CD4-positive, alpha-beta T cell (primary cell): ENCODE measurements around the gene PDE4C. TPM values are rescaled to one million over a fixed set of nuclear protein-coding genes. Genes with fewer than 3 reads are reported as not detected.

Experiments
- ATAC-seq: fragments of 200-7000 bp; cut with Tn5 transposase; one replicate; pipeline ENCODE4 v1.10.0; 2022; ENCODE audit warnings: mild to moderate bottlenecking; ENCODE audit not compliant: poor library complexity
- CTCF ChIA-PET: fragments of 350-600 bp; sonication (Branson Sonifier 250); formaldehyde crosslinking; loops from one replicate; lab custom pipeline; 2021; ENCODE audit warnings: antibody characterized with exemption, inconsistent platforms; lab: Charles Lee
- POLR2A ChIA-PET: fragments of 350-600 bp; sonication (Branson Sonifier 250); formaldehyde crosslinking; loops from one replicate; lab custom pipeline; 2021; ENCODE audit warnings: antibody characterized with exemption, inconsistent platforms; lab: Charles Lee
- DNase-seq, 14 experiments: peaks; one replicate each; pipeline ENCODE4 v3.0.0-alpha.2; 2013 to 2020; ENCODE audit warnings: mixed read lengths in 2 of 14
- H3K27ac ChIP-seq, 2 donors: one replicate each; pipeline versions ENCODE4 v1.5.1 to v1.7.0; 2013; ENCODE audit warnings: low read length in 2 of 2, low read depth in 1 of 2, mild to moderate bottlenecking in 1 of 2
- H3K27me3 ChIP-seq, 2 experiments: 1 replicate in 1 of 2; 2 replicates in 1 of 2; pipeline versions ENCODE4 v1.6.1 to v1.7.0; 2013; ENCODE audit warnings: low read length in 2 of 2, control low read depth in 1 of 2, mild to moderate bottlenecking in 1 of 2, moderate library complexity in 1 of 2; ENCODE audit not compliant: insufficient read depth in 2 of 2, control insufficient read depth in 1 of 2
- H3K36me3 ChIP-seq: one replicate; pipeline ENCODE4 v1.6.1; 2013; ENCODE audit warnings: low read length, control low read depth; ENCODE audit not compliant: insufficient read depth
- H3K4me1 ChIP-seq: one replicate; pipeline ENCODE4 v1.6.1; 2013; ENCODE audit warnings: low read length, control low read depth; ENCODE audit not compliant: insufficient read depth
- H3K4me3 ChIP-seq: one replicate; pipeline ENCODE4 v1.5.1; 2013; ENCODE audit warnings: mild to moderate bottlenecking, low read length, moderate library complexity
- H3K9me3 ChIP-seq, 2 experiments: 1 replicate in 1 of 2; 2 replicates in 1 of 2; pipeline versions ENCODE4 v1.6.1 to v1.7.0; 2013; ENCODE audit warnings: low read length in 2 of 2, mild to moderate bottlenecking in 2 of 2, control low read depth in 1 of 2, moderate library complexity in 1 of 2; ENCODE audit not compliant: control insufficient read depth in 1 of 2, insufficient read depth in 1 of 2
- H3K27ac Mint-ChIP-seq: one replicate; pipeline ENCODE4 v1.8.0; 2020; ENCODE audit warnings: mixed read lengths
- H3K27me3 Mint-ChIP-seq: one replicate; pipeline ENCODE4 v1.8.0; 2021; ENCODE audit warnings: mixed read lengths
- H3K36me3 Mint-ChIP-seq: one replicate; pipeline ENCODE4 v1.8.0; 2021; ENCODE audit warnings: low read depth, mixed read lengths
- H3K4me1 Mint-ChIP-seq: one replicate; pipeline ENCODE4 v1.8.0; 2021; ENCODE audit warnings: low read depth, mixed read lengths
- H3K4me3 Mint-ChIP-seq: one replicate; pipeline ENCODE4 v1.8.0; 2020; ENCODE audit warnings: mild to moderate bottlenecking, mixed read lengths
- H3K9me3 Mint-ChIP-seq: one replicate; pipeline ENCODE4 v1.8.0; 2020; ENCODE audit warnings: mixed read lengths
- CTCF ChIP-seq: fragments of 200-600 bp; IDR thresholded peaks from one replicate; pipeline ENCODE4 v1.8.0; 2022; ENCODE audit warnings: antibody characterized with exemption, mild to moderate bottlenecking
- intact Hi-C, 2 experiments: fragments of 100-400 bp; cut with DNase I in 1 of 2; cut with micrococcal nuclease in 1 of 2; formaldehyde crosslinking; loops; one replicate each; pipeline versions ENCODE4 v1.15.1 to v1.9.0; 2023 to 2025; cut with DNase I, micrococcal nuclease
- total RNA-seq, 174 experiments: library from RNA in 2 of 174; stranded (reverse) in 2 of 174; gene quantifications; one replicate each; pipeline ENCODE4 v1.2.3 and lab custom pipeline; 2021 to 2026

The PDE4C gene
- total RNA-seq, 2 experiments from 2014 or later: not detected

DNA sequence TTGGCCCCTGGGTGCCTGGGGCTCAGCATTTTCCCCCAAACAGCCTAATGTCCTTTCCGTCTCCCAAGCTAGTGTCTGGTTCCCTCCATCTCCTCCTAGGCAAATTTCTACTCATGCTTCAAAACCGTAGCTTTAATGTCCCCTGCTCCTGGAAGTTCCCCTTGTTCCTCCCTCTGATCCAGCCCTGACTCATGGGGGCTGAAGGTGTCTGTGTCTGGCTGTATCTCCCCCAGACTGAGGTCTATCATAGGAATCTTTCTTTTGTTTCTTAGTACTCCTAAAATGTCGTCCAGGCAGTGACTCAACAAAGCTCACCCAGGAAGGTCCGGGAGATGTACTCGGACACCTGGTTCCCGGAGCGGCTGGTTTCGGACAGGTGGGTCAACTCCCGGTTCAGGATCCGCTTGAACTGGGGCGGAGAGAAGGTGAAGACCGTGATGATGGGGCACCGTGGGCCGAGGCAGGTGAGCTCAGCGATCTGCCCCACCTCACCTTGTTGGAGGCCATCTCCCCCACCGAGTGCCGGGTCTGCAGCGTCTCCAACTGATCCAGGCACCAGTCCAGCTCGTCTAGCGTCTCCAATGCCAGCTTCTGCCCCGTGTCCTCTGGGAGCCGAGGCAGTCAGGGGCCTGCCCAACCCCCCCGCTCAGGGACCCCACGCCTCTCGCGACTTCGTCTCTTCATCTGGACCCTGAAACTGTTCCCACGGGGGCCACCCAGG lies 6.2 kb downstream of the PDE4C start:
- no peak for TF ChIP-seq CTCF
- Mint-ChIP-seq H3K9me3 (no peaks in the 10 kb centered on the region), H3K4me3 (no peak overlapping the region), H3K27me3 (peaks cover 42% of the 10 kb centered on the region), H3K27ac (no peak overlapping the region), H3K36me3 (no peaks in the 10 kb centered on the region), H3K4me1 (peaks cover 14% of the 10 kb centered on the region)
- no peak overlapping the region for H3K27ac ChIP-seq
- CTCF ChIA-PET: interaction anchor here (1.7 kb wide), 1 partner anchor 168 kb away, joined by 6 read pairs; no protein-coding TSS in a partner anchor
- no peaks in the 10 kb centered on the region for H3K36me3 ChIP-seq
- H3K4me1 ChIP-seq: peaks cover 18% of the 10 kb centered on the region
- peaks cover 22 to 24% of the 10 kb centered on the region in 2 experiments for H3K27me3 ChIP-seq
- H3K9me3 ChIP-seq: peaks cover 0 to 23% of the 10 kb centered on the region in 2 experiments
- POLR2A ChIA-PET: no interaction called here
- ATAC-seq (no peak), DNase-seq (no peak)
- intact Hi-C loops: no loop called here
- no peak overlapping the region for H3K4me3 ChIP-seq

- H3K4me3 Mint-ChIP-seq: no peak overlapping the region
- POLR2A ChIA-PET: no interaction called here
- H3K4me1 ChIP-seq: peaks cover 4% of the 10 kb centered on the region
Measured at GRCh38 chr19:18218600-18218999, 7.6 kb downstream of the PDE4C start.

DNA sequence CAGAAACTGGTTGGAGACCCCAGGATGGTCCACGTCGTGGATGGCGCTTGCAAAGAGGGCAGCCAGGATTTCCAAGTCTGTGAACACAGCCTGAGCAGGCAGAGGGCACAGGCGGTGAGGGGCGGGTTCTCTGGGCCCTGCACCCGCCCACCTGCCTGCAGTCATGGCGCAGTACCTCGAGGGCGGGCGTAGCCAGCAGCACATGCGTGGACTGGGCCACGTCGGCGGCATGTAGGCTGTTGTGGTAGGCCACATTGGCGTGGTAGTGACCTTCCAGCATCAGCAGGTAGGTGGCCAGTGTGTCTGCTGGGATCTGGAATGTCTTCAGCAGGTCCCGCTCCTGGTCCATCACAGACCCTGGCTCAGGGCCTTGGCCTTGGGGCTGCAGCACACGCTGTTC lies 8.1 kb downstream of the PDE4C start:
- intact Hi-C loops: no loop called here
- H3K27me3 Mint-ChIP-seq: peaks cover 25% of the 10 kb centered on the region
- POLR2A ChIA-PET: no interaction called here
- H3K36me3 Mint-ChIP-seq: no peaks in the 10 kb centered on the region
- ATAC-seq (no peak), DNase-seq (no peak)
- CTCF ChIA-PET: no interaction called here
- H3K27ac ChIP-seq: no peak overlapping the region
- peaks cover 6 to 7% of the 10 kb centered on the region in 2 experiments for H3K27me3 ChIP-seq
- H3K36me3 ChIP-seq: no peaks in the 10 kb centered on the region
- no peaks in the 10 kb centered on the region for H3K9me3 Mint-ChIP-seq
- no peak overlapping the region for H3K27ac Mint-ChIP-seq
- peaks cover 0 to 7% of the 10 kb centered on the region in 2 experiments for H3K9me3 ChIP-seq
- H3K4me1 ChIP-seq: peaks cover 4% of the 10 kb centered on the region
- H3K4me3 Mint-ChIP-seq: no peak overlapping the region
- no peaks in the 10 kb centered on the region for H3K4me1 Mint-ChIP-seq
- TF ChIP-seq CTCF: no peak
- no peak overlapping the region for H3K4me3 ChIP-seq

More at GRCh38 chr19:18218600-18218999, 7.6 kb downstream of the PDE4C start:
- H3K27me3 Mint-ChIP-seq: peaks cover 28% of the 10 kb centered on the region
- H3K9me3 ChIP-seq: peaks cover 0 to 8% of the 10 kb centered on the region in 2 experiments
- H3K9me3 Mint-ChIP-seq: no peaks in the 10 kb centered on the region
- H3K27ac ChIP-seq: no peak overlapping the region
- DNase-seq (no peak), ATAC-seq (no peak)
- CTCF ChIA-PET: no interaction called here
- H3K36me3 Mint-ChIP-seq: no peaks in the 10 kb centered on the region
- H3K36me3 ChIP-seq: no peaks in the 10 kb centered on the region
- no peak for TF ChIP-seq CTCF
- H3K27ac Mint-ChIP-seq: no peak overlapping the region
- H3K4me3 ChIP-seq: no peak overlapping the region
- no peaks in the 10 kb centered on the region for H3K4me1 Mint-ChIP-seq
- H3K27me3 ChIP-seq: peaks cover 7 to 10% of the 10 kb centered on the region in 2 experiments
- intact Hi-C loops: no loop called here
